ENCODE data around the gene MAP1A. TPM values are rescaled to one million over a fixed set of nuclear protein-coding genes. Genes with fewer than 3 reads are reported as not detected.
"Not testable (repeated sequence)": the region's sequence is repeated elsewhere in the genome, so short reads cannot be mapped to it uniquely, and the experiment has no call there.

Gene MAP1A
- total RNA-seq, 1 experiment from 2014 or later = 2.5 TPM

GRCh38 chr15:43552986-43553385, 35.6 kb downstream of the MAP1A start:
- H2AK5ac ChIP-seq (ENCODE audit: insufficient read length, low read length) = no peak overlapping the region
- no peaks in the 10 kb centered on the region for H3K27me3 Mint-ChIP-seq (ENCODE audit: low read depth)
- H3K9me3 Mint-ChIP-seq = no peaks in the 10 kb centered on the region
- no peak overlapping the region for H3K4ac ChIP-seq (ENCODE audit: low read depth, low read length)
- no peaks in the 10 kb centered on the region for H3K23me2 ChIP-seq (ENCODE audit: insufficient read length, low read depth, low read length, poor library complexity, severe bottlenecking)
- no peaks in the 10 kb centered on the region for H4K20me1 ChIP-seq (ENCODE audit: control insufficient read depth, insufficient read depth, insufficient read length)
- H3K9me3 ChIP-seq (ENCODE audit: control insufficient read depth, low read depth, low read length) = no peaks in the 10 kb centered on the region
- TF ChIP-seq CTCF (conservative IDR thresholded peaks at IDR 0.05) = no peak
- no peak overlapping the region for H2BK15ac ChIP-seq (ENCODE audit: low read depth, low read length)
- no peak overlapping the region for H3T11ph ChIP-seq (ENCODE audit: low read length)
- H3K27ac Mint-ChIP-seq = no peak overlapping the region
- no peak overlapping the region for H3K23ac ChIP-seq (ENCODE audit: insufficient read length, low read depth, low read length)
- H3K18ac ChIP-seq (ENCODE audit: insufficient read length, low read depth, low read length) = no peak overlapping the region
- no peak overlapping the region for H3K4me2 ChIP-seq (ENCODE audit: insufficient read depth, insufficient read length, low read length)
- H4K8ac ChIP-seq (replicated peaks; ENCODE audit: insufficient read length, low read depth, low read length) = no peak overlapping the region
- no peaks in the 10 kb centered on the region for H3K4me1 Mint-ChIP-seq
- peaks cover 2 to 9% (median 6%) of the 10 kb centered on the region in 3 experiments; a peak in 5 of 7 replicates for H3K36me3 Mint-ChIP-seq (ENCODE audit: insufficient read depth in 1 of 3, low read depth in 3 of 3)
- H2BK12ac ChIP-seq (ENCODE audit: insufficient read length, low read depth, low read length) = no peak overlapping the region
- no peak overlapping the region for H3K27ac ChIP-seq (ENCODE audit: insufficient read length, low read depth, low read length)
- no peak overlapping the region for H2BK120ac ChIP-seq (ENCODE audit: low read depth, low read length, poor library complexity, severe bottlenecking)
- no peaks in the 10 kb centered on the region for H3K79me1 ChIP-seq (ENCODE audit: insufficient read depth, low read depth, low read length, poor library complexity, severe bottlenecking)
- H2BK5ac ChIP-seq (ENCODE audit: insufficient read length, low read length) = no peak overlapping the region
- no peak overlapping the region for H4K91ac ChIP-seq (ENCODE audit: insufficient read length, low read depth, low read length)
- H4K5ac ChIP-seq (ENCODE audit: insufficient read length, low read depth, low read length) = no peak overlapping the region
- H3K14ac ChIP-seq (ENCODE audit: insufficient read depth, low read length) = no peak overlapping the region
- H3K4me1 ChIP-seq (ENCODE audit: insufficient read depth, low read length) = no peaks in the 10 kb centered on the region
- H3K79me2 ChIP-seq (ENCODE audit: insufficient read depth, low read length) = no peaks in the 10 kb centered on the region
- H3K4me3 Mint-ChIP-seq = no peak overlapping the region; a peak in 1 of 5 replicates
- H3K27me3 ChIP-seq (ENCODE audit: insufficient read depth, low read length) = no peaks in the 10 kb centered on the region
- no peak for DNase-seq
- no peak overlapping the region for H3K56ac ChIP-seq (ENCODE audit: insufficient read length, low read depth, low read length)
- H2BK20ac ChIP-seq (ENCODE audit: low read depth, low read length, poor library complexity, severe bottlenecking) = no peak overlapping the region
- no CpG with 5 or more reads among the region's 2 CpGs for WGBS (ENCODE audit: extremely low coverage, insufficient read length, low lambda C conversion rate)
- H2AFZ ChIP-seq (ENCODE audit: low read length) = no peak overlapping the region
- no peak overlapping the region for H3K9ac ChIP-seq (ENCODE audit: extremely low read depth, insufficient read length, low read length)

- H3K56ac ChIP-seq (ENCODE audit: insufficient read length, low read depth, low read length); H3K27ac Mint-ChIP-seq; H4K8ac ChIP-seq (replicated peaks; ENCODE audit: insufficient read length, low read depth, low read length); H2BK5ac ChIP-seq (ENCODE audit: insufficient read length, low read length); H3K27me3 ChIP-seq (ENCODE audit: insufficient read depth, low read length); H3K27ac ChIP-seq (ENCODE audit: insufficient read length, low read depth, low read length); H3K23ac ChIP-seq (ENCODE audit: insufficient read length, low read depth, low read length); H4K5ac ChIP-seq (ENCODE audit: insufficient read length, low read depth, low read length); H2BK12ac ChIP-seq (ENCODE audit: insufficient read length, low read depth, low read length); H4K91ac ChIP-seq (ENCODE audit: insufficient read length, low read depth, low read length); H3K23me2 ChIP-seq (ENCODE audit: insufficient read length, low read depth, low read length, poor library complexity, severe bottlenecking); H3K4me1 Mint-ChIP-seq; H2AFZ ChIP-seq (ENCODE audit: low read length); H2BK15ac ChIP-seq (ENCODE audit: low read depth, low read length); H3K79me1 ChIP-seq (ENCODE audit: insufficient read depth, low read depth, low read length, poor library complexity, severe bottlenecking); H3K79me2 ChIP-seq (ENCODE audit: insufficient read depth, low read length); H3K36me3 Mint-ChIP-seq (ENCODE audit: insufficient read depth in 1 of 3, low read depth in 3 of 3); H3K4me3 Mint-ChIP-seq; H3K4ac ChIP-seq (ENCODE audit: low read depth, low read length); H3K4me2 ChIP-seq (ENCODE audit: insufficient read depth, insufficient read length, low read length); H2AK5ac ChIP-seq (ENCODE audit: insufficient read length, low read length); H3K18ac ChIP-seq (ENCODE audit: insufficient read length, low read depth, low read length); H3K27me3 Mint-ChIP-seq (ENCODE audit: low read depth); DNase-seq; H3K9me3 Mint-ChIP-seq; H2BK120ac ChIP-seq (ENCODE audit: low read depth, low read length, poor library complexity, severe bottlenecking); H3T11ph ChIP-seq (ENCODE audit: low read length); H3K14ac ChIP-seq (ENCODE audit: insufficient read depth, low read length); H3K9me3 ChIP-seq (ENCODE audit: control insufficient read depth, low read depth, low read length); H2BK20ac ChIP-seq (ENCODE audit: low read depth, low read length, poor library complexity, severe bottlenecking); H3K4me1 ChIP-seq (ENCODE audit: insufficient read depth, low read length); H4K20me1 ChIP-seq (ENCODE audit: control insufficient read depth, insufficient read depth, insufficient read length); H3K9ac ChIP-seq (ENCODE audit: extremely low read depth, insufficient read length, low read length): not testable (repeated sequence)
- WGBS (ENCODE audit: extremely low coverage, insufficient read length, low lambda C conversion rate) = no CpG with 5 or more reads among the region's 3 CpGs
These were observed 45.3 kb downstream of the MAP1A start for GRCh38 chr15:43562753-43563152.
